Astrocyte (in vitro differentiated cells and primary cell): Measurements from ENCODE around the gene CPA5.

Experiments
- CTCF ChIP-seq: IDR thresholded peaks from 2 replicates; pipeline ENCODE4 v1.5.1; 2011; ENCODE audit warnings: low read depth, mild to moderate bottlenecking, inconsistent platforms, low read length, moderate library complexity; ENCODE audit not compliant: insufficient read depth
- EZH2 ChIP-seq: IDR thresholded peaks from 2 replicates; pipeline ENCODE4 v1.6.1; 2012; ENCODE audit warnings: mild to moderate bottlenecking, low read length, inconsistent platforms; ENCODE audit not compliant: insufficient read depth

GRCh38 chr7:130413201-130413600 is 68.6 kb downstream of the CPA5 start:
- TF ChIP-seq CTCF = no peak
- TF ChIP-seq EZH2 = no peak
